Loucy (cell line): ENCODE measurements around the gene AGAP1.

Experiments used
- EZH2phosphoT487 ChIP-seq: fragments of 200-600 bp; IDR thresholded peaks from 2 replicates; pipeline ENCODE4 v1.6.1; 2018; ENCODE audit warnings: antibody characterized with exemption, mild to moderate bottlenecking, moderate library complexity, borderline replicate concordance
- TF ChIP-seq, protein P1 (sequence below): fragments of 200-600 bp; sonication (generic); conservative IDR thresholded peaks from 2 replicates; pipeline ENCODE4 v1.5.1; 2014; ENCODE audit warnings: mild to moderate bottlenecking, antibody characterized with exemption, low read length

DNA sequence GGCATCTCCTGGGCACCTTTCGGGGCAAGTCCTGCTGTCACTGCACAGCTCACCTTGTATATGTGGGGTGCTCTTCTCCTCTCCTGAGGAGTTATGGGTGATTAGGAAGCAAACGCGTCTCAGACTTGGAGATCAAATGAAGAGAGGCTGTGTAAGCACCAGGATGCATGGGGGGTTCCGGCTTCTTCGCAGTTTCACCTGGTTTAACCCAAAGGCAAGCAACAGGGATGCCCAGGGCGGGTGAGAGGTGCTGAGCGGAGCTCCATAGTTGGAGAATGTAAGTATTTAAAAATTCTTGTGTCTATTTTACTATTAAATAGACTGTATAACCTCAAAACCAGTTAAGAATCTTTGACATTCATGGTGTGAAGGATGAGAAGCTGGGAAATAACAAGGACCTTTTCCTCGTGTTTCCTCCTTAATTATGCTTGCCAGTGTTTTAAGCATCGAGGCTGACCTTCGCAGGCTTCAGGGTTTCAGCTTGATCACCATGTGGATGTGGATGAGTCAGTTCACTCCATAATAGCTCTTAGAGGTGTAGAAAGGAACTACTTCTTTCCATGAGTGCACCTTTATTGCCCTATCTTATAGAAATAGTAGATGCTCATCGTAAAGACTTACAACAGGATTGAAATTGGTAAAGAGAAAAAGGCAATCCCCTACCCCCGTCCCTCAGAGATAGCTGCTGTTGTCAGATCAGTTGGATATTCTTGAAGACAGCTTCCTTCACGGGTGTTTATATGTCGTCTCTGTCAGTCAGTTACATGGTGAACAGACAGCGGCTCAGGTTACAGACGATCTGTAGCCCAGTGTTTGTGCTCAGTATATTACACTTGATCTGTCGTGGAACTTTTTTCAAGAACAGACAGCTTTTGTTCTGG lies 201.1 kb downstream of the AGAP1 start:
- TF ChIP-seq, protein P1, sequence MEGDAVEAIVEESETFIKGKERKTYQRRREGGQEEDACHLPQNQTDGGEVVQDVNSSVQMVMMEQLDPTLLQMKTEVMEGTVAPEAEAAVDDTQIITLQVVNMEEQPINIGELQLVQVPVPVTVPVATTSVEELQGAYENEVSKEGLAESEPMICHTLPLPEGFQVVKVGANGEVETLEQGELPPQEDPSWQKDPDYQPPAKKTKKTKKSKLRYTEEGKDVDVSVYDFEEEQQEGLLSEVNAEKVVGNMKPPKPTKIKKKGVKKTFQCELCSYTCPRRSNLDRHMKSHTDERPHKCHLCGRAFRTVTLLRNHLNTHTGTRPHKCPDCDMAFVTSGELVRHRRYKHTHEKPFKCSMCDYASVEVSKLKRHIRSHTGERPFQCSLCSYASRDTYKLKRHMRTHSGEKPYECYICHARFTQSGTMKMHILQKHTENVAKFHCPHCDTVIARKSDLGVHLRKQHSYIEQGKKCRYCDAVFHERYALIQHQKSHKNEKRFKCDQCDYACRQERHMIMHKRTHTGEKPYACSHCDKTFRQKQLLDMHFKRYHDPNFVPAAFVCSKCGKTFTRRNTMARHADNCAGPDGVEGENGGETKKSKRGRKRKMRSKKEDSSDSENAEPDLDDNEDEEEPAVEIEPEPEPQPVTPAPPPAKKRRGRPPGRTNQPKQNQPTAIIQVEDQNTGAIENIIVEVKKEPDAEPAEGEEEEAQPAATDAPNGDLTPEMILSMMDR, result no peak
- no peak for TF ChIP-seq EZH2phosphoT487
